B cell (primary cell): Measurements from ENCODE around the gene SPACA4. TPM values are rescaled to one million over a fixed set of nuclear protein-coding genes. Genes with fewer than 3 reads are reported as not detected.

Experiments
- ATAC-seq: fragments of 200-7000 bp; cut with Tn5 transposase; one replicate; pipeline ENCODE4 v1.10.0; 2021; ENCODE audit warnings: low read depth, mild to moderate bottlenecking, moderate number of reproducible peaks, moderate library complexity
- CTCF ChIA-PET: fragments of 350-600 bp; sonication (Branson Sonifier 250); formaldehyde crosslinking; loops from one replicate; lab custom pipeline; 2021; ENCODE audit warnings: antibody characterized with exemption, inconsistent platforms; lab: Charles Lee
- POLR2A ChIA-PET: fragments of 350-600 bp; sonication (Branson Sonifier 250); formaldehyde crosslinking; loops from one replicate; lab custom pipeline; 2021; ENCODE audit warnings: antibody characterized with exemption; lab: Charles Lee
- DNase-seq: peaks from one replicate; pipeline ENCODE4 v3.0.0; 2013
- H2AFZ ChIP-seq: 2 replicates; pipeline ENCODE4 v1.6.1; 2012; ENCODE audit warnings: mild to moderate bottlenecking, low read depth, low read length; ENCODE audit not compliant: insufficient read depth, poor library complexity, severe bottlenecking
- H3K27ac ChIP-seq, 2 donors: 1 replicate in 1 of 2; 2 replicates in 1 of 2; pipeline ENCODE4 v1.5.1; 2012 to 2013; ENCODE audit warnings: low read length in 2 of 2, mild to moderate bottlenecking in 2 of 2, moderate library complexity in 1 of 2
- H3K27me3 ChIP-seq, 4 experiments: fragments of 200-600 bp in 1 of 4; sonication (generic) in 1 of 4; replicated peaks in 1 of 4; 1 replicate in 2 of 4; 2 replicates in 2 of 4; pipeline versions ENCODE4 v1.6.1 to v1.7.0; 2013 to 2016; ENCODE audit warnings: low read length in 3 of 4, mild to moderate bottlenecking in 2 of 4, mixed read lengths in 1 of 4, moderate library complexity in 1 of 4; ENCODE audit not compliant: insufficient read depth in 4 of 4, control insufficient read depth in 3 of 4; ENCODE audit errors: control extremely low read depth in 1 of 4
- H3K36me3 ChIP-seq, 2 experiments: replicated peaks in 1 of 2; 1 replicate in 1 of 2; 2 replicates in 1 of 2; pipeline versions ENCODE4 v1.6.1 to v1.7.1; 2013; ENCODE audit warnings: low read length in 1 of 2; ENCODE audit not compliant: insufficient read depth in 2 of 2, control insufficient read depth in 1 of 2; ENCODE audit errors: control extremely low read depth in 1 of 2, extremely low read depth in 1 of 2
- H3K4me1 ChIP-seq, 2 donors: fragments of 200-600 bp in 1 of 2; sonication (generic) in 1 of 2; 1 replicate in 1 of 2; 2 replicates in 1 of 2; pipeline versions ENCODE4 v1.5.1 to v1.6.1; 2013 to 2017; ENCODE audit warnings: low read length in 2 of 2; ENCODE audit not compliant: control insufficient read depth in 2 of 2, insufficient read depth in 2 of 2
- H3K4me2 ChIP-seq: replicated peaks from 2 replicates; pipeline ENCODE3; 2012; ENCODE audit warnings: mild to moderate bottlenecking, low read depth, low read length; ENCODE audit not compliant: poor library complexity, severe bottlenecking
- H3K4me3 ChIP-seq, 5 experiments: fragments of 200-600 bp in 1 of 5; sonication (generic) in 1 of 5; 1 replicate in 3 of 5; 2 replicates in 2 of 5; pipeline versions ENCODE4 v1.5.1 to v1.7.0; 2011 to 2016; ENCODE audit warnings: low read length in 4 of 5, mild to moderate bottlenecking in 4 of 5, low read depth in 2 of 5, control low read depth in 1 of 5, moderate library complexity in 1 of 5; ENCODE audit not compliant: insufficient read depth in 1 of 5; ENCODE audit errors: control extremely low read depth in 1 of 5, extremely low read depth in 1 of 5
- H3K79me2 ChIP-seq: fragments of 200-600 bp; sonication (generic); one replicate; pipeline ENCODE4 v1.6.0; 2016; ENCODE audit warnings: low read length; ENCODE audit not compliant: control insufficient read depth, insufficient read depth
- H3K9ac ChIP-seq: fragments of 200-600 bp; sonication (generic); 2 replicates; pipeline ENCODE4 v1.6.1; 2017; ENCODE audit warnings: mild to moderate bottlenecking, low read length, moderate library complexity
- H3K9me3 ChIP-seq, 3 donors: one replicate each; pipeline versions ENCODE4 v1.6.1 to v1.7.1; 2013; ENCODE audit warnings: low read length in 2 of 3; ENCODE audit not compliant: control insufficient read depth in 2 of 3, insufficient read depth in 1 of 3; ENCODE audit errors: control extremely low read depth in 1 of 3
- H4K20me1 ChIP-seq: 2 replicates; pipeline ENCODE4 v1.6.0; 2012; ENCODE audit warnings: mild to moderate bottlenecking, low read length; ENCODE audit not compliant: insufficient read depth, control insufficient read depth, poor library complexity, severe bottlenecking
- H3K27ac Mint-ChIP-seq: one replicate; pipeline ENCODE4 v1.8.0; 2021; ENCODE audit warnings: mixed read lengths
- H3K27me3 Mint-ChIP-seq: one replicate; pipeline ENCODE4 v1.8.0; 2021; ENCODE audit warnings: mixed read lengths
- H3K4me1 Mint-ChIP-seq: one replicate; pipeline ENCODE4 v1.8.0; 2021; ENCODE audit warnings: mixed read lengths
- H3K4me3 Mint-ChIP-seq: one replicate; pipeline ENCODE4 v1.8.0; 2021; ENCODE audit warnings: mixed read lengths
- H3K9me3 Mint-ChIP-seq: one replicate; pipeline ENCODE4 v1.8.0; 2022; ENCODE audit warnings: mixed read lengths; ENCODE audit not compliant: insufficient read depth
- CTCF ChIP-seq: fragments of 200-600 bp; IDR thresholded peaks from one replicate; pipeline ENCODE4 v1.8.0; 2022; ENCODE audit warnings: antibody characterized with exemption, mild to moderate bottlenecking
- EZH2 ChIP-seq: IDR thresholded peaks from 2 replicates; pipeline ENCODE4 v1.6.1; 2012; ENCODE audit warnings: borderline replicate concordance, low read depth, mild to moderate bottlenecking, moderate library complexity, low read length; ENCODE audit not compliant: insufficient read depth, poor library complexity, severe bottlenecking
- WGBS: methylation state at CpG from one replicate; pipeline ENCODE4 v1.1.5; 2013; ENCODE audit warnings: missing lambda C conversion rate; ENCODE audit not compliant: insufficient coverage; 5-methylcytosine and 5-hydroxymethylcytosine counted together
- intact Hi-C: fragments of 100-400 bp; cut with micrococcal nuclease; formaldehyde crosslinking; loops from one replicate; pipeline ENCODE4 v1.10.0; 2022
- polyA plus RNA-seq: library from polyadenylated mRNA; depleted of rRNA; stranded (reverse); fragments of >200 nt; gene quantifications from 2 replicates; pipeline ENCODE4 v1.2.3, GENCODE V29; 2012
- total RNA-seq, 2 donors: library from RNA; stranded (reverse); fragments of 120-200 nt in 1 of 2; gene quantifications; 1 replicate in 1 of 2; 2 replicates in 1 of 2; pipeline versions ENCODE4 v1.2.3 to v1.2.4, GENCODE V29; 2013 to 2022

Gene SPACA4
- total and polyA plus RNA-seq, 2 donors (not counting 1 experiment from before 2014, with no cell fraction given) = not detected

- peaks cover 12% of the 10 kb centered on the region for H3K4me1 Mint-ChIP-seq
- peak overlapping the region in 4 of 5 experiments; percentile 14 to 56 (median 48) for H3K4me3 ChIP-seq
- ChIA-PET CTCF (interaction anchor here (0.7 to 5.0 kb wide), 24 partner anchors 9 to 626 kb away, joined by 3 to 40 read pairs (median 4); partner anchors contain the start of genes FAM83E and SPACA4), POLR2A (interaction anchor here (0.6 to 0.7 kb wide), 2 partner anchors 75 to 185 kb away, joined by 3 to 4 read pairs; no protein-coding TSS in a partner anchor)
- peak overlapping the region; percentile 67 for H3K4me2 ChIP-seq
- H2AFZ ChIP-seq = peak overlapping the region; percentile 67
- H3K9me3 Mint-ChIP-seq = no peaks in the 10 kb centered on the region
- H3K27ac ChIP-seq = no peak overlapping the region
- H3K4me3 Mint-ChIP-seq = peak overlapping the region; percentile 82
- WGBS = 5% methylated on average over 36 of the region's 36 CpGs
- ATAC-seq (peak; percentile 91), DNase-seq (peak; percentile 89)
- intact Hi-C loops = loop anchor here (1.0 to 2.0 kb wide), 5 partner anchors 19 to 322 kb away; no protein-coding TSS in a partner anchor
- H3K27ac Mint-ChIP-seq = no peak overlapping the region
- no peaks in the 10 kb centered on the region for H3K79me2 ChIP-seq
- no peaks in the 10 kb centered on the region for H3K36me3 ChIP-seq
- peaks cover 14% of the 10 kb centered on the region for H3K27me3 Mint-ChIP-seq
- H3K4me1 ChIP-seq = peaks cover 4 to 15% of the 10 kb centered on the region in 2 donors
- peak overlapping the region; percentile 46 for H3K9ac ChIP-seq
- no peak for TF ChIP-seq EZH2
- peak; percentile 94 for TF ChIP-seq CTCF
- no peaks in the 10 kb centered on the region for H4K20me1 ChIP-seq
- H3K9me3 ChIP-seq = peaks cover 0 to 14% (median 0%) of the 10 kb centered on the region in 3 donors
- peaks cover 0 to 7% (median 4%) of the 10 kb centered on the region in 4 experiments for H3K27me3 ChIP-seq
Measured at GRCh38 chr19:48588670-48589401, 17.7 kb upstream of the SPACA4 start.

- DNase-seq (no peak), ATAC-seq (no peak)
- Mint-ChIP-seq H3K4me3 (no peak overlapping the region), H3K4me1 (peaks cover 8% of the 10 kb centered on the region), H3K27me3 (peaks cover 8% of the 10 kb centered on the region), H3K27ac (no peak overlapping the region), H3K9me3 (no peaks in the 10 kb centered on the region)
- no peak overlapping the region for H3K9ac ChIP-seq
- H3K9me3 ChIP-seq = peaks cover 0 to 3% (median 0%) of the 10 kb centered on the region in 3 donors
- no peak for TF ChIP-seq EZH2
- TF ChIP-seq CTCF = no peak
- CTCF ChIA-PET = interaction anchor here (1.3 to 2.1 kb wide), 2 partner anchors 33 to 85 kb away, joined by 4 read pairs; no protein-coding TSS in a partner anchor
- H3K79me2 ChIP-seq = no peaks in the 10 kb centered on the region
- no peaks in the 10 kb centered on the region for H4K20me1 ChIP-seq
- H3K4me3 ChIP-seq = no peak overlapping the region
- H3K27me3 ChIP-seq = peaks cover 0 to 7% (median 4%) of the 10 kb centered on the region in 4 experiments
- H3K4me1 ChIP-seq = peaks cover 4 to 11% of the 10 kb centered on the region in 2 donors
- 91% methylated on average over 5 of the region's 5 CpGs for WGBS
- H2AFZ ChIP-seq = no peak overlapping the region
- POLR2A ChIA-PET = no interaction called here
- no peak overlapping the region for H3K27ac ChIP-seq
- intact Hi-C loops = no loop called here
- no peak overlapping the region for H3K4me2 ChIP-seq
- H3K36me3 ChIP-seq = no peaks in the 10 kb centered on the region
Measured at GRCh38 chr19:48591021-48591420, 15.5 kb upstream of the SPACA4 start.
